H1 (cell line): ENCODE results near the gene MBNL2. TPM values are rescaled to one million over a fixed set of nuclear protein-coding genes. Genes with fewer than 3 reads are reported as not detected.

Experiments
- ATF3 ChIP-seq: IDR thresholded peaks from 2 replicates; pipeline ENCODE4 v1.6.1; 2011; ENCODE audit warnings: low read depth, mild to moderate bottlenecking, low read length; ENCODE audit not compliant: insufficient read depth
- HDAC2 ChIP-seq, 2 experiments: fragments of 300-600 bp in 1 of 2; sonication (generic) in 1 of 2; IDR thresholded peaks; 2 replicates each; pipeline ENCODE4 v1.6.1; 2011 to 2012; ENCODE audit warnings: low read depth in 2 of 2, low read length in 2 of 2, mild to moderate bottlenecking in 2 of 2, moderate library complexity in 2 of 2, borderline replicate concordance in 1 of 2, inconsistent platforms in 1 of 2
- KDM4A ChIP-seq: IDR thresholded peaks from one replicate; pipeline ENCODE4 v1.7.1; 2012; ENCODE audit warnings: low read depth, mild to moderate bottlenecking, moderate library complexity, low read length, inconsistent platforms; ENCODE audit not compliant: severe bottlenecking
- PHF8 ChIP-seq: fragments of 200-600 bp; sonication (generic); conservative IDR thresholded peaks from 2 replicates; pipeline ENCODE4 v1.7.1; 2012; ENCODE audit warnings: low read depth, mild to moderate bottlenecking, inconsistent platforms, low read length, moderate library complexity
- RXRA ChIP-seq: IDR thresholded peaks from 2 replicates; pipeline ENCODE4 v1.6.1; 2011; ENCODE audit warnings: low read depth, mild to moderate bottlenecking, low read length, moderate library complexity; ENCODE audit not compliant: insufficient read depth
- SP1 ChIP-seq: IDR thresholded peaks from 2 replicates; pipeline ENCODE4 v1.6.1; 2011; ENCODE audit warnings: low read depth, low read length
- SP2 ChIP-seq: IDR thresholded peaks from 2 replicates; pipeline ENCODE4 v1.6.1; 2012; ENCODE audit warnings: mild to moderate bottlenecking, low read length, inconsistent platforms
- SUZ12 ChIP-seq: fragments of 200-600 bp; sonication (generic); IDR thresholded peaks from 2 replicates; pipeline ENCODE4 v1.6.1; 2012; ENCODE audit warnings: mild to moderate bottlenecking, inconsistent platforms, low read length, moderate library complexity, mixed read lengths
- polyA plus RNA-seq, 7 experiments: library from polyadenylated mRNA; depleted of rRNA in 3 of 7; stranded (reverse) in 5 of 7; unstranded in 2 of 7; fragments of >200 nt in 5 of 7; fragments of 200-250 nt in 2 of 7; gene quantifications; 1 replicate in 5 of 7; 2 replicates in 1 of 7; 4 replicates in 1 of 7; pipeline versions ENCODE4 v1.2.1 to v1.2.3, GENCODE V29; 2011 to 2013; ENCODE audit warnings: missing spikeins in 2 of 7, mixed read lengths in 2 of 7
- total RNA-seq: library from RNA; stranded (reverse); fragmentation: NEBNext Ultra II Directional; extraction: Animal tissue kit (Norgen Biotek cat#: 25700); gene quantifications from 2 replicates; pipeline ENCODE4 v1.2.1, GENCODE V29; 2021
- TF ChIP-seq, protein P1 (sequence below): fragments of 300-600 bp; sonication (generic); IDR thresholded peaks from 2 replicates; pipeline ENCODE4 v1.7.1; 2012; ENCODE audit warnings: low read length, moderate library complexity, mild to moderate bottlenecking, inconsistent platforms; ENCODE audit not compliant: insufficient replicate concordance
- TF ChIP-seq, protein P2 (sequence below): IDR thresholded peaks from 2 replicates; pipeline ENCODE4 v1.6.1; 2012; ENCODE audit warnings: inconsistent platforms

MBNL2 gene
- total and polyA plus RNA-seq, 2 of the 8 experiments (the other 6 are each of a cell fraction or from before 2014, with no cell fraction given): 1.0 to 2.6 TPM

GRCh38 chr13:97360610-97361009 is 138.5 kb downstream of the MBNL2 start (continued):
- TF ChIP-seq, protein P1, sequence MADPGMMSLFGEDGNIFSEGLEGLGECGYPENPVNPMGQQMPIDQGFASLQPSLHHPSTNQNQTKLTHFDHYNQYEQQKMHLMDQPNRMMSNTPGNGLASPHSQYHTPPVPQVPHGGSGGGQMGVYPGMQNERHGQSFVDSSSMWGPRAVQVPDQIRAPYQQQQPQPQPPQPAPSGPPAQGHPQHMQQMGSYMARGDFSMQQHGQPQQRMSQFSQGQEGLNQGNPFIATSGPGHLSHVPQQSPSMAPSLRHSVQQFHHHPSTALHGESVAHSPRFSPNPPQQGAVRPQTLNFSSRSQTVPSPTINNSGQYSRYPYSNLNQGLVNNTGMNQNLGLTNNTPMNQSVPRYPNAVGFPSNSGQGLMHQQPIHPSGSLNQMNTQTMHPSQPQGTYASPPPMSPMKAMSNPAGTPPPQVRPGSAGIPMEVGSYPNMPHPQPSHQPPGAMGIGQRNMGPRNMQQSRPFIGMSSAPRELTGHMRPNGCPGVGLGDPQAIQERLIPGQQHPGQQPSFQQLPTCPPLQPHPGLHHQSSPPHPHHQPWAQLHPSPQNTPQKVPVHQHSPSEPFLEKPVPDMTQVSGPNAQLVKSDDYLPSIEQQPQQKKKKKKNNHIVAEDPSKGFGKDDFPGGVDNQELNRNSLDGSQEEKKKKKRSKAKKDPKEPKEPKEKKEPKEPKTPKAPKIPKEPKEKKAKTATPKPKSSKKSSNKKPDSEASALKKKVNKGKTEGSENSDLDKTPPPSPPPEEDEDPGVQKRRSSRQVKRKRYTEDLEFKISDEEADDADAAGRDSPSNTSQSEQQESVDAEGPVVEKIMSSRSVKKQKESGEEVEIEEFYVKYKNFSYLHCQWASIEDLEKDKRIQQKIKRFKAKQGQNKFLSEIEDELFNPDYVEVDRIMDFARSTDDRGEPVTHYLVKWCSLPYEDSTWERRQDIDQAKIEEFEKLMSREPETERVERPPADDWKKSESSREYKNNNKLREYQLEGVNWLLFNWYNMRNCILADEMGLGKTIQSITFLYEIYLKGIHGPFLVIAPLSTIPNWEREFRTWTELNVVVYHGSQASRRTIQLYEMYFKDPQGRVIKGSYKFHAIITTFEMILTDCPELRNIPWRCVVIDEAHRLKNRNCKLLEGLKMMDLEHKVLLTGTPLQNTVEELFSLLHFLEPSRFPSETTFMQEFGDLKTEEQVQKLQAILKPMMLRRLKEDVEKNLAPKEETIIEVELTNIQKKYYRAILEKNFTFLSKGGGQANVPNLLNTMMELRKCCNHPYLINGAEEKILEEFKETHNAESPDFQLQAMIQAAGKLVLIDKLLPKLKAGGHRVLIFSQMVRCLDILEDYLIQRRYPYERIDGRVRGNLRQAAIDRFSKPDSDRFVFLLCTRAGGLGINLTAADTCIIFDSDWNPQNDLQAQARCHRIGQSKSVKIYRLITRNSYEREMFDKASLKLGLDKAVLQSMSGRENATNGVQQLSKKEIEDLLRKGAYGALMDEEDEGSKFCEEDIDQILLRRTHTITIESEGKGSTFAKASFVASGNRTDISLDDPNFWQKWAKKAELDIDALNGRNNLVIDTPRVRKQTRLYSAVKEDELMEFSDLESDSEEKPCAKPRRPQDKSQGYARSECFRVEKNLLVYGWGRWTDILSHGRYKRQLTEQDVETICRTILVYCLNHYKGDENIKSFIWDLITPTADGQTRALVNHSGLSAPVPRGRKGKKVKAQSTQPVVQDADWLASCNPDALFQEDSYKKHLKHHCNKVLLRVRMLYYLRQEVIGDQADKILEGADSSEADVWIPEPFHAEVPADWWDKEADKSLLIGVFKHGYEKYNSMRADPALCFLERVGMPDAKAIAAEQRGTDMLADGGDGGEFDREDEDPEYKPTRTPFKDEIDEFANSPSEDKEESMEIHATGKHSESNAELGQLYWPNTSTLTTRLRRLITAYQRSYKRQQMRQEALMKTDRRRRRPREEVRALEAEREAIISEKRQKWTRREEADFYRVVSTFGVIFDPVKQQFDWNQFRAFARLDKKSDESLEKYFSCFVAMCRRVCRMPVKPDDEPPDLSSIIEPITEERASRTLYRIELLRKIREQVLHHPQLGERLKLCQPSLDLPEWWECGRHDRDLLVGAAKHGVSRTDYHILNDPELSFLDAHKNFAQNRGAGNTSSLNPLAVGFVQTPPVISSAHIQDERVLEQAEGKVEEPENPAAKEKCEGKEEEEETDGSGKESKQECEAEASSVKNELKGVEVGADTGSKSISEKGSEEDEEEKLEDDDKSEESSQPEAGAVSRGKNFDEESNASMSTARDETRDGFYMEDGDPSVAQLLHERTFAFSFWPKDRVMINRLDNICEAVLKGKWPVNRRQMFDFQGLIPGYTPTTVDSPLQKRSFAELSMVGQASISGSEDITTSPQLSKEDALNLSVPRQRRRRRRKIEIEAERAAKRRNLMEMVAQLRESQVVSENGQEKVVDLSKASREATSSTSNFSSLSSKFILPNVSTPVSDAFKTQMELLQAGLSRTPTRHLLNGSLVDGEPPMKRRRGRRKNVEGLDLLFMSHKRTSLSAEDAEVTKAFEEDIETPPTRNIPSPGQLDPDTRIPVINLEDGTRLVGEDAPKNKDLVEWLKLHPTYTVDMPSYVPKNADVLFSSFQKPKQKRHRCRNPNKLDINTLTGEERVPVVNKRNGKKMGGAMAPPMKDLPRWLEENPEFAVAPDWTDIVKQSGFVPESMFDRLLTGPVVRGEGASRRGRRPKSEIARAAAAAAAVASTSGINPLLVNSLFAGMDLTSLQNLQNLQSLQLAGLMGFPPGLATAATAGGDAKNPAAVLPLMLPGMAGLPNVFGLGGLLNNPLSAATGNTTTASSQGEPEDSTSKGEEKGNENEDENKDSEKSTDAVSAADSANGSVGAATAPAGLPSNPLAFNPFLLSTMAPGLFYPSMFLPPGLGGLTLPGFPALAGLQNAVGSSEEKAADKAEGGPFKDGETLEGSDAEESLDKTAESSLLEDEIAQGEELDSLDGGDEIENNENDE: no peak
- no peak for TF ChIP-seq SP1
- no peak for TF ChIP-seq SUZ12
- no peak for TF ChIP-seq PHF8
- TF ChIP-seq, protein P2, sequence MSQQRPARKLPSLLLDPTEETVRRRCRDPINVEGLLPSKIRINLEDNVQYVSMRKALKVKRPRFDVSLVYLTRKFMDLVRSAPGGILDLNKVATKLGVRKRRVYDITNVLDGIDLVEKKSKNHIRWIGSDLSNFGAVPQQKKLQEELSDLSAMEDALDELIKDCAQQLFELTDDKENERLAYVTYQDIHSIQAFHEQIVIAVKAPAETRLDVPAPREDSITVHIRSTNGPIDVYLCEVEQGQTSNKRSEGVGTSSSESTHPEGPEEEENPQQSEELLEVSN: no peak
- no peak for TF ChIP-seq SP2
- no peak for TF ChIP-seq HDAC2 (IDR thresholded peaks at IDR 0.05; ENCODE audit: borderline replicate concordance in 1 of 2, low read depth in 2 of 2, low read length in 2 of 2)
- no peak for TF ChIP-seq ATF3
- no peak for TF ChIP-seq RXRA
- no peak for TF ChIP-seq KDM4A
